Measurements from ENCODE around the gene CLIC6. TPM values are rescaled to one million over a fixed set of nuclear protein-coding genes. Genes with fewer than 3 reads are reported as not detected.

CLIC6 gene
- total and polyA plus RNA-seq, 2 experiments from 2014 or later: 1.1 to 1.5 TPM

DNA sequence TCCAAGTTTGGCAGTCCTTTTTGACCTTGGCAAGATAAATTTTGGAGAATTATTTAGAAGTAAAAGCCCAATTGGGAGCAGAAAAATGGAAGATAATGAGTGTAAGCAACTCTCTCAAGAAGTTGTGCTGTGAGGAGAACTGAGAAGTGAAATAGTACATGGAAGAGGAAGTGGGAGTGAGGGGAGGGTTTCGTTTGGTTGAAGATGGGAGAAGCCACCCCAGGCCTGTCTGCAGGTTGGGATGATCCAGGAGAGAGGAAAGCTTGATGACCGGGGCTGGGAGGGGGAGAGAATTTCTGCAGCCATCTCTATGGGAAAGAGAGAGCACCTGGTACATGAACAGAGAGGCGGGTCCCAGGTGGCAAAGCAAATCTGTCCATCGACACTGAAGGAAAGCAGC, 45.3 kb upstream of the CLIC6 start:
- Histone ChIP-seq H3K4me3 (no peak overlapping the region), H2AFZ (no peak overlapping the region), H3K4me1 (ENCODE audit: insufficient read depth) (no peaks in the 10 kb centered on the region), H3K9me2 (ENCODE audit: insufficient read depth) (no peaks in the 10 kb centered on the region), H3K27ac (ENCODE audit: low read depth) (no peak overlapping the region), H4K20me1 (replicated peaks; ENCODE audit: insufficient read depth) (no peaks in the 10 kb centered on the region), H3K27me3 (ENCODE audit: insufficient read depth) (no peaks in the 10 kb centered on the region), H3F3A (replicated peaks; ENCODE audit: low read depth) (no peaks in the 10 kb centered on the region), H3K36me3 (ENCODE audit: insufficient read depth) (no peaks in the 10 kb centered on the region), H3K79me2 (replicated peaks; ENCODE audit: insufficient read depth) (no peaks in the 10 kb centered on the region), H3K4me2 (no peak overlapping the region)
- Mint-ChIP-seq H3K27ac (no peak overlapping the region), H3K9me3 (no peaks in the 10 kb centered on the region; the same call in 2 of the 3 replicates), H3K4me3 (no peak overlapping the region), H3K36me3 (ENCODE audit: low read depth) (no peaks in the 10 kb centered on the region), H3K4me1 (no peaks in the 10 kb centered on the region), H3K27me3 (ENCODE audit: insufficient read depth, low read depth, poor library complexity) (peaks cover 2% of the 10 kb centered on the region)
- DNase-seq (ENCODE audit: low spot score) (no peak), ATAC-seq (no peak)
- TF ChIP-seq, protein P1, sequence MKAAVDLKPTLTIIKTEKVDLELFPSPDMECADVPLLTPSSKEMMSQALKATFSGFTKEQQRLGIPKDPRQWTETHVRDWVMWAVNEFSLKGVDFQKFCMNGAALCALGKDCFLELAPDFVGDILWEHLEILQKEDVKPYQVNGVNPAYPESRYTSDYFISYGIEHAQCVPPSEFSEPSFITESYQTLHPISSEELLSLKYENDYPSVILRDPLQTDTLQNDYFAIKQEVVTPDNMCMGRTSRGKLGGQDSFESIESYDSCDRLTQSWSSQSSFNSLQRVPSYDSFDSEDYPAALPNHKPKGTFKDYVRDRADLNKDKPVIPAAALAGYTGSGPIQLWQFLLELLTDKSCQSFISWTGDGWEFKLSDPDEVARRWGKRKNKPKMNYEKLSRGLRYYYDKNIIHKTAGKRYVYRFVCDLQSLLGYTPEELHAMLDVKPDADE (IDR thresholded peaks at IDR 0.05): no peak
- no peak for TF ChIP-seq ZNF114 (CRISPR knock-in tag; IDR thresholded peaks at IDR 0.05)
- no peak for TF ChIP-seq EZH2 (IDR thresholded peaks at IDR 0.05; ENCODE audit: low read depth, unreplicated experiment)
- TF ChIP-seq, protein P2, sequence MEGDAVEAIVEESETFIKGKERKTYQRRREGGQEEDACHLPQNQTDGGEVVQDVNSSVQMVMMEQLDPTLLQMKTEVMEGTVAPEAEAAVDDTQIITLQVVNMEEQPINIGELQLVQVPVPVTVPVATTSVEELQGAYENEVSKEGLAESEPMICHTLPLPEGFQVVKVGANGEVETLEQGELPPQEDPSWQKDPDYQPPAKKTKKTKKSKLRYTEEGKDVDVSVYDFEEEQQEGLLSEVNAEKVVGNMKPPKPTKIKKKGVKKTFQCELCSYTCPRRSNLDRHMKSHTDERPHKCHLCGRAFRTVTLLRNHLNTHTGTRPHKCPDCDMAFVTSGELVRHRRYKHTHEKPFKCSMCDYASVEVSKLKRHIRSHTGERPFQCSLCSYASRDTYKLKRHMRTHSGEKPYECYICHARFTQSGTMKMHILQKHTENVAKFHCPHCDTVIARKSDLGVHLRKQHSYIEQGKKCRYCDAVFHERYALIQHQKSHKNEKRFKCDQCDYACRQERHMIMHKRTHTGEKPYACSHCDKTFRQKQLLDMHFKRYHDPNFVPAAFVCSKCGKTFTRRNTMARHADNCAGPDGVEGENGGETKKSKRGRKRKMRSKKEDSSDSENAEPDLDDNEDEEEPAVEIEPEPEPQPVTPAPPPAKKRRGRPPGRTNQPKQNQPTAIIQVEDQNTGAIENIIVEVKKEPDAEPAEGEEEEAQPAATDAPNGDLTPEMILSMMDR (conservative IDR thresholded peaks at IDR 0.05; ENCODE audit: low read depth in 2 of 2): no peak

DNA sequence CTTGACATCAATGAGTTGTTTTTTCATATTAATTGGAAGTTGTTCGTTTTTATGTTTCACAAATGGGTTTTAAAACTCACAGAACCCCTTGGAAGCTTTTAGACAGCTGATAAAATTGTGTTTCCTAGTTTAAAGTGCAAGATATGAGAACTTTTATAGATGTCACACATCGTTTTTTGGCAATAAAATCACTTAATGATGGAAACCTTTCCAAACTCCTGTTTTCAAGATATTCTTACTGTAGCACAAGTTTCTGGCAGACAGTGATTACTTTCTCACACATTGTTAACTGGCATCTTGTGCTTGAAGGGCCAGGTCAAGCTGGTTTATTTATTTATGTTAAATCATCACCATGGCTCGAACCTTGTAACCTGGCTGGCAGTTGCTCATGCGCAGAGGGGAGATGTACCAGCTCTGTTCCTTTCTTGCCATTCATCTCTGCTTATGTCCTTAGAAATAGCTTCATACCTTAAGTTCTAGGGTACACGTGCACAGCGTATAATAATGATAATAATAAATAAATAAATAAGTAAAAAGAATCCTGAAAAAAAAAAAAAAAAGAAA, 43.7 kb upstream of the CLIC6 start:
- Mint-ChIP-seq H3K4me3 (no peak overlapping the region), H3K36me3 (ENCODE audit: low read depth) (no peaks in the 10 kb centered on the region), H3K27me3 (ENCODE audit: insufficient read depth, low read depth, poor library complexity) (peaks cover 2% of the 10 kb centered on the region), H3K4me1 (no peaks in the 10 kb centered on the region), H3K27ac (no peak overlapping the region), H3K9me3 (no peaks in the 10 kb centered on the region; the same call in 2 of the 3 replicates)
- H3K79me2 ChIP-seq (replicated peaks; ENCODE audit: insufficient read depth): no peaks in the 10 kb centered on the region
- H3K27me3 ChIP-seq (ENCODE audit: insufficient read depth): no peaks in the 10 kb centered on the region
- H3K4me1 ChIP-seq (ENCODE audit: insufficient read depth): no peaks in the 10 kb centered on the region
- H2AFZ ChIP-seq: no peak overlapping the region
- H3K9me2 ChIP-seq (ENCODE audit: insufficient read depth): no peaks in the 10 kb centered on the region
- no peaks in the 10 kb centered on the region for H3K36me3 ChIP-seq (ENCODE audit: insufficient read depth)
- H3K4me3 ChIP-seq: no peak overlapping the region
- no peak for ATAC-seq
- no peaks in the 10 kb centered on the region for H4K20me1 ChIP-seq (replicated peaks; ENCODE audit: insufficient read depth)
- H3K27ac ChIP-seq (ENCODE audit: low read depth): no peak overlapping the region
- H3F3A ChIP-seq (replicated peaks; ENCODE audit: low read depth): no peaks in the 10 kb centered on the region
- H3K4me2 ChIP-seq: no peak overlapping the region
- no peak for DNase-seq (ENCODE audit: low spot score)
- TF ChIP-seq JUNB (IDR thresholded peaks at IDR 0.05; ENCODE audit: unreplicated experiment) (no peak), CREB1 (CRISPR knock-in tag; IDR thresholded peaks at IDR 0.05; ENCODE audit: low read depth) (no peak), EZH2 (IDR thresholded peaks at IDR 0.05; ENCODE audit: low read depth, unreplicated experiment) (no peak), EZH2phosphoT487 (IDR thresholded peaks at IDR 0.05; ENCODE audit: unreplicated experiment) (no peak), POLR2AphosphoS5 (IDR thresholded peaks at IDR 0.05; ENCODE audit: low read depth) (no peak), STAT1 (IDR thresholded peaks at IDR 0.05; ENCODE audit: unreplicated experiment) (no peak)
- TF ChIP-seq, protein P2 (conservative IDR thresholded peaks at IDR 0.05; ENCODE audit: low read depth in 2 of 2): no peak
- TF ChIP-seq, protein P3, sequence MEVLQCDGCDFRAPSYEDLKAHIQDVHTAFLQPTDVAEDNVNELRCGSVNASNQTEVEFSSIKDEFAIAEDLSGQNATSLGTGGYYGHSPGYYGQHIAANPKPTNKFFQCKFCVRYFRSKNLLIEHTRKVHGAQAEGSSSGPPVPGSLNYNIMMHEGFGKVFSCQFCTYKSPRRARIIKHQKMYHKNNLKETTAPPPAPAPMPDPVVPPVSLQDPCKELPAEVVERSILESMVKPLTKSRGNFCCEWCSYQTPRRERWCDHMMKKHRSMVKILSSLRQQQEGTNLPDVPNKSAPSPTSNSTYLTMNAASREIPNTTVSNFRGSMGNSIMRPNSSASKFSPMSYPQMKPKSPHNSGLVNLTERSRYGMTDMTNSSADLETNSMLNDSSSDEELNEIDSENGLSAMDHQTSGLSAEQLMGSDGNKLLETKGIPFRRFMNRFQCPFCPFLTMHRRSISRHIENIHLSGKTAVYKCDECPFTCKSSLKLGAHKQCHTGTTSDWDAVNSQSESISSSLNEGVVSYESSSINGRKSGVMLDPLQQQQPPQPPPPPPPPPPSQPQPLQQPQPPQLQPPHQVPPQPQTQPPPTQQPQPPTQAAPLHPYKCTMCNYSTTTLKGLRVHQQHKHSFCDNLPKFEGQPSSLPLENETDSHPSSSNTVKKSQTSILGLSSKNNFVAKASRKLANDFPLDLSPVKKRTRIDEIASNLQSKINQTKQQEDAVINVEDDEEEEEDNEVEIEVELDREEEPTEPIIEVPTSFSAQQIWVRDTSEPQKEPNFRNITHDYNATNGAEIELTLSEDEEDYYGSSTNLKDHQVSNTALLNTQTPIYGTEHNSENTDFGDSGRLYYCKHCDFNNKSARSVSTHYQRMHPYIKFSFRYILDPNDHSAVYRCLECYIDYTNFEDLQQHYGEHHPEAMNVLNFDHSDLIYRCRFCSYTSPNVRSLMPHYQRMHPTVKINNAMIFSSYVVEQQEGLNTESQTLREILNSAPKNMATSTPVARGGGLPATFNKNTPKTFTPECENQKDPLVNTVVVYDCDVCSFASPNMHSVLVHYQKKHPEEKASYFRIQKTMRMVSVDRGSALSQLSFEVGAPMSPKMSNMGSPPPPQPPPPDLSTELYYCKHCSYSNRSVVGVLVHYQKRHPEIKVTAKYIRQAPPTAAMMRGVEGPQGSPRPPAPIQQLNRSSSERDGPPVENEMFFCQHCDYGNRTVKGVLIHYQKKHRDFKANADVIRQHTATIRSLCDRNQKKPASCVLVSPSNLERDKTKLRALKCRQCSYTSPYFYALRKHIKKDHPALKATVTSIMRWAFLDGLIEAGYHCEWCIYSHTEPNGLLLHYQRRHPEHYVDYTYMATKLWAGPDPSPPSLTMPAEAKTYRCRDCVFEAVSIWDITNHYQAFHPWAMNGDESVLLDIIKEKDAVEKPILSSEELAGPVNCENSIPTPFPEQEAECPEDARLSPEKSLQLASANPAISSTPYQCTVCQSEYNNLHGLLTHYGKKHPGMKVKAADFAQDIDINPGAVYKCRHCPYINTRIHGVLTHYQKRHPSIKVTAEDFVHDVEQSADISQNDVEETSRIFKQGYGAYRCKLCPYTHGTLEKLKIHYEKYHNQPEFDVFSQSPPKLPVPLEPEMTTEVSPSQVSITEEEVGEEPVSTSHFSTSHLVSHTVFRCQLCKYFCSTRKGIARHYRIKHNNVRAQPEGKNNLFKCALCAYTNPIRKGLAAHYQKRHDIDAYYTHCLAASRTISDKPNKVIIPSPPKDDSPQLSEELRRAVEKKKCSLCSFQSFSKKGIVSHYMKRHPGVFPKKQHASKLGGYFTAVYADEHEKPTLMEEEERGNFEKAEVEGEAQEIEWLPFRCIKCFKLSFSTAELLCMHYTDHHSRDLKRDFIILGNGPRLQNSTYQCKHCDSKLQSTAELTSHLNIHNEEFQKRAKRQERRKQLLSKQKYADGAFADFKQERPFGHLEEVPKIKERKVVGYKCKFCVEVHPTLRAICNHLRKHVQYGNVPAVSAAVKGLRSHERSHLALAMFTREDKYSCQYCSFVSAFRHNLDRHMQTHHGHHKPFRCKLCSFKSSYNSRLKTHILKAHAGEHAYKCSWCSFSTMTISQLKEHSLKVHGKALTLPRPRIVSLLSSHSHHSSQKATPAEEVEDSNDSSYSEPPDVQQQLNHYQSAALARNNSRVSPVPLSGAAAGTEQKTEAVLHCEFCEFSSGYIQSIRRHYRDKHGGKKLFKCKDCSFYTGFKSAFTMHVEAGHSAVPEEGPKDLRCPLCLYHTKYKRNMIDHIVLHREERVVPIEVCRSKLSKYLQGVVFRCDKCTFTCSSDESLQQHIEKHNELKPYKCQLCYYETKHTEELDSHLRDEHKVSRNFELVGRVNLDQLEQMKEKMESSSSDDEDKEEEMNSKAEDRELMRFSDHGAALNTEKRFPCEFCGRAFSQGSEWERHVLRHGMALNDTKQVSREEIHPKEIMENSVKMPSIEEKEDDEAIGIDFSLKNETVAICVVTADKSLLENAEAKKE (CRISPR knock-in tag; IDR thresholded peaks at IDR 0.05): no peak

All from GM23338 (cell line).